Effector memory CD8-positive, alpha-beta T cell (primary cell): ENCODE results near the gene RPL36A.
A peak's percentile ranks its signal among the peaks of the same experiment; 100 is the strongest.

Experiments used
- ATAC-seq: fragments of 150-1000 bp; cut with Tn5 transposase; replicated peaks from 2 replicates; pipeline ENCODE4 v1.10.0; 2021; ENCODE audit warnings: mild to moderate bottlenecking, moderate library complexity
- DNase-seq, 3 experiments: peaks; one replicate each; pipeline ENCODE4 v3.0.0; 2021
- H3K27ac Mint-ChIP-seq, 2 donors: one replicate each; pipeline ENCODE4 v1.8.0; 2022; ENCODE audit warnings: mild to moderate bottlenecking in 2 of 2, mixed read lengths in 2 of 2, moderate library complexity in 2 of 2
- H3K27me3 Mint-ChIP-seq, 2 donors: one replicate each; pipeline ENCODE4 v1.8.0; 2022; ENCODE audit warnings: mixed read lengths in 2 of 2
- H3K36me3 Mint-ChIP-seq: one replicate; pipeline ENCODE4 v1.8.0; 2022; ENCODE audit warnings: mild to moderate bottlenecking, moderate library complexity, mixed read lengths; ENCODE audit not compliant: insufficient read depth
- H3K4me1 Mint-ChIP-seq, 2 donors: one replicate each; pipeline ENCODE4 v1.8.0; 2022; ENCODE audit warnings: low read depth in 2 of 2, mixed read lengths in 2 of 2
- H3K4me3 Mint-ChIP-seq, 2 donors: one replicate each; pipeline ENCODE4 v1.8.0; 2022; ENCODE audit warnings: mild to moderate bottlenecking in 2 of 2, mixed read lengths in 2 of 2, moderate library complexity in 2 of 2
- H3K9me3 Mint-ChIP-seq, 2 donors: one replicate each; pipeline ENCODE4 v1.8.0; 2022; ENCODE audit warnings: mixed read lengths in 2 of 2
- total RNA-seq, 9 experiments: gene quantifications; one replicate each; lab custom pipeline; 2026; lab: John Stamatoyannopoulos, UW

RPL36A gene
- 9.5 to 54.4 (median 19.8) reads per million in 9 experiments for total RNA-seq

DNA sequence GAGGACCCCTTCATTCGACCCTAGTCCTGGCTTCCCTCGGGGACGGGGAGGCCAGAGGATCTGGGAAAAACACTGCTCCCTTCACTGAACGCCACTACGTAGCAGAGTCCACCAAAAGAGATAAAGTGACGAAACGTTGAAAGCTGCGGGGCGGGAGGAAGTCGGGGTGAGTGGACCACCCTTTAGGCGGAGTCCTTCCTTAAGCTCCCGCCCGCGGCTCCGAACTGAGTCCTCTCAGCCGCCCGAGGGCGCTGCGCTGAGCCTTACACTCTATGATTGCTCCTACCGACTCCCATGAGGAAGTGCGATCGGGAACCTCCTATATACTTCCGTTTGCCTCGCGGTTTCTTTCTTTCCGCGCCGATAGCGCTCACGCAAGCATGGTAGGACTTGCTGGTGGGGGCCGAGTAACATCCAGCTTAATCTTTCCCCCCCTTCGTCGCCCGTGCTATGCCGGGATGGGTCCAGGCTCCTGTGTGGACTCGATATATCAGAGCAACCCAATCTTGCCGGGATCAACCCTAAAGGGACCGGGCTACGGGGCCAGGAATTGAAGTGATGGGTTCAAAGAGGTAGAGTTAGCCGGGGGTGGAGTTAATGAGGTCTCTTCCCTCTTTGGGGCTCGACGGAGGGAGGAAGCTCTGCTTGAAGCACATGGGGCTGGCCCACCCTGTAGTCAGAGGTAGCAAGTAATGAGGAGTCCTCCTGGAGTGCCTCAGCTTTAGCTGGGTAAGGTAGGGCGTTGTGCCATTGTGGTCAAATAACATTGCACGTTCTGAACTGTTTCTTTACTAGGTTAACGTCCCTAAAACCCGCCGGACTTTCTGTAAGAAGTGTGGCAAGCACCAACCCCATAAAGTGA lies at the start of gene RPL36A:
TSS of gene RPL36A (plus strand) at position 348 of the 862 bp plus-strand sequence. CDS start at position 381, 33 bp downstream.
- Mint-ChIP-seq H3K27ac (peak within 1 kb of the TSS; percentile 93 to 95), H3K36me3 (peaks cover 27% of the 10 kb centered on the region), H3K4me3 (peak within 1 kb of the TSS; percentile 92 to 94), H3K9me3 (no peaks in the 10 kb centered on the region), H3K27me3 (no peaks in the 10 kb centered on the region), H3K4me1 (peaks cover 8 to 21% of the 10 kb centered on the region in 2 donors)
- peak; percentile 91 for ATAC-seq
- peak; percentile 65 to 67 (median 65) for DNase-seq

DNA sequence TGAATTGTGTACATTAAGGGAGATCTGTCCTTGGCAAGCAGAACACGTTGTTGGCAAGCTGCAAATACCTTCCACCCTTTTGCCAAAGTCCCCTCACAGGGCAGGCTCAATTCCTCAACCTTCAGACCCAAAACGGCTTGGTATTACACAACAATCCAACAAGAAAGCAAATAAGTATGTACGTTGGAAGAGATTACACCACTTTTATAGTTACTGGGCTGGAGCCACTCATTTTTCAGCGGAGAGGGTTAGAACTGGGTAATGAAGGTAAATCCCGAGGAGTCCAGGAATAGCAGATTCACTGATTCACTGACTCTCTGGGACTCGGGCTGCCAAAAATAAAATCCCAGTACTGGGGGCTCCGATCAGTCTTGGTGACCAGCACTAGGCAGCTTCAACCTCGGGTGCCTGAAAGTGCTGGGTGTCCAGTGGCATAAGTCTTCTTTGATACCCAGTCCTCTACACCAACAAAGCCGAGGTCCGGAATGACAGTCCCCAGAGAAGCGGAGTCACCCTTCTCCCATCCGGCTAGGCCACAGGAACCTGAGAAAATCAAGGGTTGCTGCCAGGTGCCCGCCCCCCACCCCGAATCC lies 42.9 kb upstream of the RPL36A start:
- DNase-seq (peak in 1 of 3 experiments; percentile 2), ATAC-seq (no peak)
- no peaks in the 10 kb centered on the region for H3K9me3 Mint-ChIP-seq
- peak overlapping the region; percentile 89 for H3K4me3 Mint-ChIP-seq
- peaks cover 18% of the 10 kb centered on the region for H3K36me3 Mint-ChIP-seq
- peak overlapping the region; percentile 90 to 91 for H3K27ac Mint-ChIP-seq
- H3K4me1 Mint-ChIP-seq = peaks cover 2 to 5% of the 10 kb centered on the region in 2 donors
- H3K27me3 Mint-ChIP-seq = no peaks in the 10 kb centered on the region

DNA sequence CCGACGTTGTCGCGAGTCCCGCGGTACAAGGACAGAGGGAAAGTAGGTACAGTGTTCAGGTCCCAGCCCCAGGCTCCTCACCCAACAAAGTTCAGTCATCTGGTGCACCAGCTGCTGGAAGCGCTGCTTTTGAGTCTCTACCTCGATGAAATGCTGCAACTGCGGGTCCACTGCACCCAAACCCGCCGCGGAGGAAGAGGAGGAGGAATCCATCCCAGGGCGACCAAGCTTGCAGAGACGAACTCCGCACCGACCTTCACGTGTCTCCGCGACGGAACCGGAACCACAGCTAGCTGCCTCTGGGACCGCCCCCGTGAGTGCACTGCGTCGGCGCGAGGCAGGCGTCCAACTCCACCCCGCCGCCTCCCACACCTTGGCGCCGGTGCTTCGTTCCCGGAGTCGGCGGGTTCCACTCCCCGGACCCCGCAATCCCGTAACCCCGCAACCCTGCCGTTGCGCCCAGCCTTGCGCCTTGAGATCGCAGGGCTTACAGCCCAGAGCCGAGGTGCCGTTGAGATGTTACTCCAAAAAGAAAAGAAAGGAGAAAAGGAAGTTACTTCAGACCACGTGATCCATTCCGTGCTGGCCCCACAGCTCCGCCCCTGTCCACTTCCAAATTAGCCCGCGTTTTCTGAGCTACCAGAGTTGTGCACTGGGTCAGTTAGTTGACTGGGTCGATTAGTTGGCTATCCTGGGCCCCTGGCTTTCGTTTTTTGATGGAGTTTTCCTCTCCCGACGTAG lies 42.2 kb upstream of the RPL36A start, which contains the start of gene TIMM8A:
TSS of gene TIMM8A (minus strand) at position 291 of the 741 bp plus-strand sequence. CDS start at position 213, 78 bp downstream.
- Mint-ChIP-seq H3K4me3 (peak within 1 kb of the TSS; percentile 89), H3K9me3 (no peaks in the 10 kb centered on the region), H3K27me3 (no peaks in the 10 kb centered on the region), H3K27ac (peak within 1 kb of the TSS; percentile 90 to 91), H3K36me3 (peaks cover 17% of the 10 kb centered on the region), H3K4me1 (peaks cover 2 to 5% of the 10 kb centered on the region in 2 donors)
- peak; percentile 60 to 63 (median 63) for DNase-seq
- peak; percentile 98 for ATAC-seq

DNA sequence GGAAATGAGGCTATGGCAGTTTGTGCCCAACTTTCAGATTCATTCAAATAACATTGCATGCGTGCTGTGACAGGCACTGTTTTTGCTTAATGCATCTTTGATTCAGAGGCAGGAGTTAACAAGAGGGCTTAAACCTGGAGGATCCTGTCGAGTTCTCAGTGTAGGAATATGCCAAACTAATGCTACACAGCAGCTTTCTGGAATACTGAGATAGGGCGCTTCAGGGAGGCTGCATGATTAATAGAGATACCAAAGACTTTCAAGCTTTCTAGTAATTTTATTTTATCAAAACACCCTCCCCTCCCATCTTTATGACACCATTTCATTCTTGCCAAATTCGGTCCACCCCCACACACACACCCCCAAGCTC lies 41.6 kb upstream of the RPL36A start:
- Mint-ChIP-seq H3K36me3 (peaks cover 12% of the 10 kb centered on the region), H3K27me3 (no peaks in the 10 kb centered on the region), H3K27ac (peak overlapping the region; percentile 90 to 91), H3K4me1 (peaks cover 2 to 5% of the 10 kb centered on the region in 2 donors), H3K9me3 (no peaks in the 10 kb centered on the region), H3K4me3 (peak overlapping the region; percentile 89)
- ATAC-seq (no peak), DNase-seq (no peak)

DNA sequence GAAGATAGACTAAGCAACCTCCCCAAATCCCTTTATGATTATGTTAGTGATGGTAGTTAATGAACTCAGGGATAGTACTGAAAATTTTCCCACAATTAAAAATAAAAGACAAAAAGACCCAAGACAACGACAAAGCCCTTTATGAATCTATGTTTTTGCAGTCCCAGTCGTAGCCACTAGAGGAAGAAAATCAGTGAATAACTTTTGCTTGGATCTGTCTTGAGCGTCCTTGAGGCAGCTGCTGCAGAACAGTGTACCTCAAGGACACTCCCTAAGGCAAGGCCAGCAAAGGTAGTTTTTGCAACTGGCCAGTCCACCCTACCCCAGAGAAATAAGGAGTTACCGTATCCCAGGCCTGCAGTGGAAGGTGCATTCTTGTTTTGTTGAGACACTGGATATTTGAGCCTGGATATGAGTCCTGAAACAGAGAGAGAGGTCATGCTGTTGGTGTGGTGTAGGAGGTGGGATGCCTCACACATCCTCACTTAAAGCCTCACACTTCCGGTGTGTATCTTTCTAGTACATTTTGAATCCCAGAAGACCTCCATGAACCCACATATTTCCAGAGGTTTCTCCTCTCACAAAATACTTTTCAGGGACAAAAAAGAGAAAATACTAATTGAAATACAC lies 33.5 kb upstream of the RPL36A start:
- Mint-ChIP-seq H3K9me3 (no peaks in the 10 kb centered on the region), H3K4me3 (no peak overlapping the region), H3K27me3 (no peaks in the 10 kb centered on the region), H3K4me1 (peaks cover 0 to 5% of the 10 kb centered on the region in 2 donors), H3K27ac (no peak overlapping the region), H3K36me3 (peaks cover 3% of the 10 kb centered on the region)
- ATAC-seq (no peak), DNase-seq (no peak)

DNA sequence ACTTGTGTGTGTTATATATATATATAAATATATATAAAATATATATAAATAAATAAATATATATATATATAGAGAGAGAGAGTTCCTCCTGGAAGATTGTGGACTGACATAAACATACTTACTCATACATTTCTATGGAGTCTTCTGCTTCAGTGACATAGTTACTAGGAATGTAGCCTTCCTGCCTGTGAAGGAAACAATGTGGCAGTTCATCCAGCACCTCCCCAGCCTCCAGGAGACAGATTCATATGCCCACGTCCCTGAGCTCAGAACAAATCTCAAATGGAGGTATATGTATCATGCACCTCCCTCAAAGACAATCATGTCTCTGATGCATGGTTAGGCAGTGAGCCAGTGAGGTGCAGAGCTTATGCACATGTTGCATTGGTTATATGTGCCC lies 30.8 kb upstream of the RPL36A start:
- Mint-ChIP-seq H3K36me3 (peaks cover 3% of the 10 kb centered on the region), H3K9me3 (no peaks in the 10 kb centered on the region), H3K27ac (no peak overlapping the region), H3K27me3 (no peaks in the 10 kb centered on the region), H3K4me1 (peaks cover 0 to 5% of the 10 kb centered on the region in 2 donors), H3K4me3 (no peak overlapping the region)
- DNase-seq (no peak), ATAC-seq (no peak)

DNA sequence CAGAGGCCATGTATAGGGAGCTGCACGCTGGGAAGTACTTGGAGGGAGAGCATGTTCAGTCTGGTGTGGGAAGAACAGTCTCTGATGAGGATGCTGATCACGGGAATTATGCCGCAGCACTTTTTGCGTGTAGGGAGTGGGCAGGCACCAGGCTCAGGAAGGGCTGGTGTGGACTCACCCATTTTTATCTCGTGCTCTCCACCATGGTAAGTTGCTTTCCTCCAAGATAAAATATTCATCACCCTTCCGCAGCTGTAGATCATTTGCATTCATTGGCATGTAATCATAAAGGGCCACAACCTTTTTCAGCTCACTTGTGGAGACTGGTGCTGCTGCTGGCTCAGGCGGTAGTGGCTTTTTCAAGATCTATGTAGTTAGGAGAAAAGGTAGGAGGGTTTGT lies 30.4 kb upstream of the RPL36A start:
- no peak overlapping the region for H3K4me3 Mint-ChIP-seq
- ATAC-seq (no peak), DNase-seq (no peak)
- H3K27ac Mint-ChIP-seq = no peak overlapping the region
- H3K27me3 Mint-ChIP-seq = no peaks in the 10 kb centered on the region
- peaks cover 0 to 5% of the 10 kb centered on the region in 2 donors for H3K4me1 Mint-ChIP-seq
- H3K9me3 Mint-ChIP-seq = no peaks in the 10 kb centered on the region
- peaks cover 3% of the 10 kb centered on the region for H3K36me3 Mint-ChIP-seq

DNA sequence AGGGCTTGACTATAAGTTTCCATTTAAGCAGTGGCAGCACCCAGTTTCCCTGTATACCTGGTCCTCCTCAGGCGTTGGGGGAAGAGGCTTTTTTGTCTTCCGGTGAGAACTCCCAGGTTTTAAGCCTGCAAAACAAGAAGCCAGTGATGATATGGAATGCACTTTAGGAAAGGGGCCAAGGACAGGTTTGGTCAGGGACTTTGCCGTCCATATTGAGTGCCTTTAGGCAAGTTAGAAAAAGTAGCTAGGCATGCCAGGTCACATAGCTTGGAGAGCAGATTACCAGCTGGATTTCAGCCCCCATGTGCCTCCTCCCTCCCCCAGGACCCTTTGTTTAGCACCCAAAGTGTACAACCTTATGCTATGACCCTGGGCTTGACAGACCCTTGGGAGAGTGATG lies 28.7 kb upstream of the RPL36A start:
- Mint-ChIP-seq H3K36me3 (peaks cover 3% of the 10 kb centered on the region), H3K27me3 (no peaks in the 10 kb centered on the region), H3K4me3 (no peak overlapping the region), H3K4me1 (peaks cover 0 to 5% of the 10 kb centered on the region in 2 donors), H3K27ac (no peak overlapping the region), H3K9me3 (no peaks in the 10 kb centered on the region)
- ATAC-seq (no peak), DNase-seq (no peak)

DNA sequence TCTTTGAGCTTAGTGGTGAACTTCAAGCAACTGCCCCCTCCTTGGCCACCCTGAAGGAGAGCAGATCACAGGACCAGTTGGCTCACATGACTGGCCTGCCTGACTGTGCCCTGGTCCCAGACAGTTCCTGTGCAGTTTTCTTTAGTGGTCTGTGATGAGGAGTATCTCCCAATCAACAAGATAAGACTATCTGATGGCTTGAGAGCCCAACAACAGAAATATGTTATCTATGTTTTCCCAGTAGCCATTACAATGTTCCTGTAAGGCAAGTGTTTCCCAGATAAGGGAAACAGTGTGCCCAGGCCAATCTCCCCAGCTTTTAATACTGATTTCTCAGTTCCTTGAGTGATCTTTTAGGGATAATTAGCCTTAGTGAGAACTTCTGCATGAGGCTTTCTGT lies 28.1 kb upstream of the RPL36A start:
- no peaks in the 10 kb centered on the region for H3K9me3 Mint-ChIP-seq
- no peak for ATAC-seq
- H3K4me1 Mint-ChIP-seq = peaks cover 0 to 5% of the 10 kb centered on the region in 2 donors
- no peak overlapping the region for H3K27ac Mint-ChIP-seq
- no peak for DNase-seq
- peaks cover 3% of the 10 kb centered on the region for H3K36me3 Mint-ChIP-seq
- no peak overlapping the region for H3K4me3 Mint-ChIP-seq
- no peaks in the 10 kb centered on the region for H3K27me3 Mint-ChIP-seq

DNA sequence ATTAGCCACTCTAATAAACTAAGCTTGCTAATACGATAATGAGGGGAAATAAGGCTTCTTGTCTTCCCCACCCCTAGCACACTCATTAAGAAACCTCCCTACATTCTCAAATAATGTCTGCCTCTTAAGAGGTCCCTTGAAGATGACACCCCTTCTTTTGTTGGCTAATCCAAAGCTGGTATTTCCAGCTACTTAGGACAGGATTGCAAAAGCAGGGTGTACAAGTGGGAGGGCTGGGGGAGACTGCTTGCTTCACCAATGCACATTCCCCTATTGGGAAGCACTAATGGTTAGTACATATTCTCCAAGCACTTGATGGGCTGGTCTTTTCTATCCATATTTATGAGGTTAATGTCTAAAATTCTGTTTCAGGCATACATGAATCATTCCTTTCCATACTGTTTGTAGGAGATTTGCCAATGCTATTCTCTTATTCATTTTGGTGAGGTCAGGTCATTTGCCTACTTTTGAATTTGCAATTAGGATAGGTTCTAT lies 25.5 kb upstream of the RPL36A start:
- peaks cover 3% of the 10 kb centered on the region for H3K36me3 Mint-ChIP-seq
- no peak for DNase-seq
- no peaks in the 10 kb centered on the region for H3K4me1 Mint-ChIP-seq
- H3K4me3 Mint-ChIP-seq = no peak overlapping the region
- no peak overlapping the region for H3K27ac Mint-ChIP-seq
- no peaks in the 10 kb centered on the region for H3K27me3 Mint-ChIP-seq
- H3K9me3 Mint-ChIP-seq = no peaks in the 10 kb centered on the region
- no peak for ATAC-seq

DNA sequence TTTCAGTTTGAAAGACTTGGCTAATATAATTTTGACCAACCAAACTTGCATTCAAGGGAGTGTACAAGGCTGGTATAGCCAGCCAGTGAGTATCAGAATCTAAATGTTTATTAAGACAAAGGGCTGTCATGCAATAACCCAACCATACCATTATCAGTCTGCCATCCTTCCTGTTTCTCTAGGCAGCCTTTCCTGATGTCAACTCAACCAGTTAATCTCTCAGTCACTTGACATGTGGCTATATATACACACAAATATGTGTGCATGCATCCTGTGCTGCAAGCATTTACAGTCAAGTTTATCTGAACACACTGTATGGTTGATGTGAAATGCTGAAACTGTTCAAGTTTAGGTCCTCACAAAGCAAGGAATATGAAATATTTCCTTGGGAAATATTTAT lies 22.0 kb upstream of the RPL36A start:
- no peak for DNase-seq
- no peaks in the 10 kb centered on the region for H3K4me1 Mint-ChIP-seq
- no peak overlapping the region for H3K27ac Mint-ChIP-seq
- no peaks in the 10 kb centered on the region for H3K36me3 Mint-ChIP-seq
- H3K4me3 Mint-ChIP-seq = no peak overlapping the region
- no peaks in the 10 kb centered on the region for H3K27me3 Mint-ChIP-seq
- ATAC-seq = no peak
- no peaks in the 10 kb centered on the region for H3K9me3 Mint-ChIP-seq

DNA sequence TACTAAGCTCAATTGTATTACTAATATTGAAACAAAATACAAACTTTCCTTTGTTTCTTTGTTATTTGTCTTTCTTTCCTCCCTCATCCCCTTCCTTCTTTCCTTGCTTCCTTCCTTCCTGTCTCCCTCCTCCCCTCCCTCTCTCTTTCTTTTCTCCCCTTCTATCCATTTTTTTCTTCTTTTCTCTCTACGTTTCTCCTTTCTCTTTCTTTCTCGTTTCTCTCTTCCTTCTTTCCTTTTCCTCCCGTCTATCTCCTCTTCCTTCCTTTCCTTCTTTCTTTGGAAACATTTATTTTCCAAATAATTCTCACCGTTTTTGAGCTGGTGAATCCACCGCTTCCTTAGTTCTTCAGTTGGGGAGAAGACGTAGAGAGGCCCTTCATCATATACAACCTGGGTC lies 21.1 kb upstream of the RPL36A start:
- H3K27ac Mint-ChIP-seq = no peak overlapping the region
- H3K4me3 Mint-ChIP-seq = no peak overlapping the region
- DNase-seq (no peak), ATAC-seq (no peak)
- no peaks in the 10 kb centered on the region for H3K36me3 Mint-ChIP-seq
- H3K27me3 Mint-ChIP-seq = no peaks in the 10 kb centered on the region
- no peaks in the 10 kb centered on the region for H3K4me1 Mint-ChIP-seq
- H3K9me3 Mint-ChIP-seq = no peaks in the 10 kb centered on the region
